ENCODE measurements around the gene PIK3C2G. TPM values are rescaled to one million over a fixed set of nuclear protein-coding genes. Genes with fewer than 3 reads are reported as not detected.

PIK3C2G gene
- total RNA-seq, 1 experiment from 2014 or later, result not detected

DNA sequence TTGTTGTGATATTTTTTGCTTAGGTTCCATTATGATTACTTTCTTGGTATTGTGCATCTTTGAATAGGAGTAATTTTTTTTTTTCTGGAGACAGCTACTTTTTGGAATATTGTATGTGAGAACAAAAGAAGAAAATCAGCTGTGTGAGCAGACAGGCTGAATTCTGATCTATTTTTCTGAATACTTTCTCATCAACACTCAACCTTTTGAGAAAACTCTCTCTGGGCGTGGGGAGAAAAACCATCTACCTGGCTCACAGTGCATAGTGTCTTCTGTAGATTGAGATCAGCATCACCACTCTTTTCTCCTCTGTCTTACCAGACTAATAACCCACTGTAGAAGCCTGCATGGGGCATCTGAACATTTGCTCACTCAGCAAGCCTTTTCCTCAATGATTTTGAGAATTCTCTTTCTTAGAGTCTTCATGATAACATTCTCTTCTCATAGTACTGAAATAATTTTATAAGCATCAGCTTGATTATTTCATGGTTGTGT, 3.3 kb downstream of the PIK3C2G start:
- ChIA-PET POLR2A (no interaction called here), CTCF (no interaction called here)
- H3K4me3 ChIP-seq (ENCODE audit: low read depth in 2 of 2, low read length in 2 of 2), result no peak overlapping the region
- no peaks in the 10 kb centered on the region for H3K36me3 ChIP-seq (ENCODE audit: control insufficient read depth, insufficient read depth, low read length)
- H3K9me3 ChIP-seq (ENCODE audit: control insufficient read depth, insufficient read depth, low read depth, low read length), result no peaks in the 10 kb centered on the region
- no TSS peak for BruUV-seq (replicated peaks)
- no peaks in the 10 kb centered on the region for H3K4me1 ChIP-seq (ENCODE audit: control insufficient read depth, insufficient read depth, low read length)
- in situ Hi-C loops (cut with HindIII; ENCODE audit: low pct_unique_long_range_greater_than_20kb, low sequenced_read_pairs), result no loop called here
- H3K27ac ChIP-seq (ENCODE audit: low read length), result no peak overlapping the region
- DNase-seq (ENCODE audit: low read depth, low spot score) (no peak), ATAC-seq (no peak)
- TF ChIP-seq, protein P1, sequence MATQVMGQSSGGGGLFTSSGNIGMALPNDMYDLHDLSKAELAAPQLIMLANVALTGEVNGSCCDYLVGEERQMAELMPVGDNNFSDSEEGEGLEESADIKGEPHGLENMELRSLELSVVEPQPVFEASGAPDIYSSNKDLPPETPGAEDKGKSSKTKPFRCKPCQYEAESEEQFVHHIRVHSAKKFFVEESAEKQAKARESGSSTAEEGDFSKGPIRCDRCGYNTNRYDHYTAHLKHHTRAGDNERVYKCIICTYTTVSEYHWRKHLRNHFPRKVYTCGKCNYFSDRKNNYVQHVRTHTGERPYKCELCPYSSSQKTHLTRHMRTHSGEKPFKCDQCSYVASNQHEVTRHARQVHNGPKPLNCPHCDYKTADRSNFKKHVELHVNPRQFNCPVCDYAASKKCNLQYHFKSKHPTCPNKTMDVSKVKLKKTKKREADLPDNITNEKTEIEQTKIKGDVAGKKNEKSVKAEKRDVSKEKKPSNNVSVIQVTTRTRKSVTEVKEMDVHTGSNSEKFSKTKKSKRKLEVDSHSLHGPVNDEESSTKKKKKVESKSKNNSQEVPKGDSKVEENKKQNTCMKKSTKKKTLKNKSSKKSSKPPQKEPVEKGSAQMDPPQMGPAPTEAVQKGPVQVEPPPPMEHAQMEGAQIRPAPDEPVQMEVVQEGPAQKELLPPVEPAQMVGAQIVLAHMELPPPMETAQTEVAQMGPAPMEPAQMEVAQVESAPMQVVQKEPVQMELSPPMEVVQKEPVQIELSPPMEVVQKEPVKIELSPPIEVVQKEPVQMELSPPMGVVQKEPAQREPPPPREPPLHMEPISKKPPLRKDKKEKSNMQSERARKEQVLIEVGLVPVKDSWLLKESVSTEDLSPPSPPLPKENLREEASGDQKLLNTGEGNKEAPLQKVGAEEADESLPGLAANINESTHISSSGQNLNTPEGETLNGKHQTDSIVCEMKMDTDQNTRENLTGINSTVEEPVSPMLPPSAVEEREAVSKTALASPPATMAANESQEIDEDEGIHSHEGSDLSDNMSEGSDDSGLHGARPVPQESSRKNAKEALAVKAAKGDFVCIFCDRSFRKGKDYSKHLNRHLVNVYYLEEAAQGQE (IDR thresholded peaks at IDR 0.05; ENCODE audit: insufficient read depth in 1 of 2, low read depth in 2 of 2, low read length in 1 of 2), result no peak
- TF ChIP-seq TCF7L2 (IDR thresholded peaks at IDR 0.05; ENCODE audit: low read depth, low read length), result no peak
- TF ChIP-seq POLR2AphosphoS5 (IDR thresholded peaks at IDR 0.05; ENCODE audit: low read depth, low read length), result no peak
- no peak for TF ChIP-seq SIN3A (IDR thresholded peaks at IDR 0.05; ENCODE audit: borderline replicate concordance, insufficient read depth, low read depth, low read length)
- TF ChIP-seq, protein P2, sequence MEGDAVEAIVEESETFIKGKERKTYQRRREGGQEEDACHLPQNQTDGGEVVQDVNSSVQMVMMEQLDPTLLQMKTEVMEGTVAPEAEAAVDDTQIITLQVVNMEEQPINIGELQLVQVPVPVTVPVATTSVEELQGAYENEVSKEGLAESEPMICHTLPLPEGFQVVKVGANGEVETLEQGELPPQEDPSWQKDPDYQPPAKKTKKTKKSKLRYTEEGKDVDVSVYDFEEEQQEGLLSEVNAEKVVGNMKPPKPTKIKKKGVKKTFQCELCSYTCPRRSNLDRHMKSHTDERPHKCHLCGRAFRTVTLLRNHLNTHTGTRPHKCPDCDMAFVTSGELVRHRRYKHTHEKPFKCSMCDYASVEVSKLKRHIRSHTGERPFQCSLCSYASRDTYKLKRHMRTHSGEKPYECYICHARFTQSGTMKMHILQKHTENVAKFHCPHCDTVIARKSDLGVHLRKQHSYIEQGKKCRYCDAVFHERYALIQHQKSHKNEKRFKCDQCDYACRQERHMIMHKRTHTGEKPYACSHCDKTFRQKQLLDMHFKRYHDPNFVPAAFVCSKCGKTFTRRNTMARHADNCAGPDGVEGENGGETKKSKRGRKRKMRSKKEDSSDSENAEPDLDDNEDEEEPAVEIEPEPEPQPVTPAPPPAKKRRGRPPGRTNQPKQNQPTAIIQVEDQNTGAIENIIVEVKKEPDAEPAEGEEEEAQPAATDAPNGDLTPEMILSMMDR (IDR thresholded peaks at IDR 0.05), result no peak
- intact Hi-C loops (cut with micrococcal nuclease; ENCODE audit: unreplicated experiment), result no loop called here
- no peaks in the 10 kb centered on the region for H3K27me3 ChIP-seq (ENCODE audit: control insufficient read depth, insufficient read depth, low read length)

DNA sequence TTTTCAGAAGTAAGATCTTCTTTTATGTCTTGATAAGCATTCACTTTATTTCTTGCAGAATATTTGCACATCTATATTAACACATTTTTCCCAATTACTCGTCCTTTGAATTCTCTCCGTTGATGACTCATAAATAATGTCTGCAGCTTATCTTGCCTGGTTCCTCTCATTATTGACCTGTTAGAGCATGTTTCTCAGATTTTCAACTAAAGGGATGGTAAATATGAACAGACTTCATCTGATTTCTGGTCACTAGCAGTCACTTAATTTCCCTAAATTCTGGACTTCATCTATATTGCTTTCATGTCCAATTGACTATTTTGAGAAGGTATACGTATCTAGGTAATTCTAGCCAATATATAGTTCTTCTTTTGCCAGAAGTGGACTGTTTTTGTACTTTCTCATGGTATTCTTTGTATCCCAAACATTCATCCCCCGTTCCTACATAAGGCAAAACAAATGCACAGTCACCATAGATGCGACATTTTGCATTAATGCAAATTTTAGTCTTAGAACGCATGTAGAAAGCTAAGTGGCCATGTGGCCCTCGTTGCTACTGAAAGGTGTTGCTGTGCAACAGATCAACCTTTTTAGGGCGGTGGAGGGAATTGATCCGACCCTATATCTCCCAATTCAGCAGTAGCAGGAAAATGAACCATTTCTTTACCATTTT, 6.2 kb downstream of the PIK3C2G start:
- intact Hi-C loops (cut with micrococcal nuclease; ENCODE audit: unreplicated experiment), result no loop called here
- no TSS peak for BruUV-seq (replicated peaks)
- ChIA-PET POLR2A (no interaction called here), CTCF (no interaction called here)
- TF ChIP-seq SIN3A (IDR thresholded peaks at IDR 0.05; ENCODE audit: borderline replicate concordance, insufficient read depth, low read depth, low read length) (no peak), TCF7L2 (IDR thresholded peaks at IDR 0.05; ENCODE audit: low read depth, low read length) (no peak), POLR2AphosphoS5 (IDR thresholded peaks at IDR 0.05; ENCODE audit: low read depth, low read length) (no peak)
- TF ChIP-seq, protein P1 (IDR thresholded peaks at IDR 0.05; ENCODE audit: insufficient read depth in 1 of 2, low read depth in 2 of 2, low read length in 1 of 2), result no peak
- TF ChIP-seq, protein P2 (IDR thresholded peaks at IDR 0.05), result no peak
- DNase-seq (ENCODE audit: low read depth, low spot score), result no peak
- Histone ChIP-seq H3K36me3 (ENCODE audit: control insufficient read depth, insufficient read depth, low read length) (no peaks in the 10 kb centered on the region), H3K27ac (ENCODE audit: low read length) (no peak overlapping the region), H3K9me3 (ENCODE audit: control insufficient read depth, insufficient read depth, low read depth, low read length) (no peaks in the 10 kb centered on the region), H3K4me3 (ENCODE audit: low read depth in 2 of 2, low read length in 2 of 2) (no peak overlapping the region), H3K4me1 (ENCODE audit: control insufficient read depth, insufficient read depth, low read length) (no peaks in the 10 kb centered on the region), H3K27me3 (ENCODE audit: control insufficient read depth, insufficient read depth, low read length) (no peaks in the 10 kb centered on the region)
- in situ Hi-C loops (cut with HindIII; ENCODE audit: low pct_unique_long_range_greater_than_20kb, low sequenced_read_pairs), result no loop called here
- no peak for ATAC-seq
